CD8-positive, alpha-beta memory T cell (primary cell): ENCODE measurements around the gene MRPL52. TPM values are rescaled to one million over a fixed set of nuclear protein-coding genes. Genes with fewer than 3 reads are reported as not detected.

Source experiments
- CTCF ChIA-PET: fragments of 350-600 bp; sonication (Branson Sonifier 250); formaldehyde crosslinking; loops from one replicate; lab custom pipeline; 2021; ENCODE audit warnings: antibody characterized with exemption; lab: Charles Lee
- POLR2A ChIA-PET: fragments of 350-600 bp; sonication (Branson Sonifier 250); formaldehyde crosslinking; loops from one replicate; lab custom pipeline; 2021; ENCODE audit warnings: antibody characterized with exemption; lab: Charles Lee
- DNase-seq, 5 donors: peaks; one replicate each; pipeline versions ENCODE4 v3.0.0 to v3.0.0-alpha.2; 2020 to 2022; ENCODE audit warnings: mixed read lengths in 1 of 5
- H3K27ac ChIP-seq: one replicate; pipeline ENCODE4 v1.7.0; 2013; ENCODE audit warnings: low read depth, mild to moderate bottlenecking, low read length, moderate library complexity
- H3K27me3 ChIP-seq: 2 replicates; pipeline ENCODE4 v1.7.0; 2013; ENCODE audit warnings: low read length, mild to moderate bottlenecking; ENCODE audit not compliant: insufficient read depth, poor library complexity, severe bottlenecking
- H3K36me3 ChIP-seq: 2 replicates; pipeline ENCODE4 v1.7.0; 2013; ENCODE audit warnings: mild to moderate bottlenecking, low read length, moderate library complexity; ENCODE audit not compliant: insufficient read depth
- H3K4me1 ChIP-seq: 2 replicates; pipeline ENCODE4 v1.7.0; 2013; ENCODE audit warnings: mild to moderate bottlenecking, low read length, moderate library complexity; ENCODE audit not compliant: insufficient read depth
- H3K4me3 ChIP-seq: 2 replicates; pipeline ENCODE4 v1.7.0; 2013; ENCODE audit warnings: mild to moderate bottlenecking, low read length
- H3K9me3 ChIP-seq: 2 replicates; pipeline ENCODE4 v1.7.0; 2013; ENCODE audit warnings: mild to moderate bottlenecking, low read length
- H3K27ac Mint-ChIP-seq, 8 donors: one replicate each; pipeline ENCODE4 v1.8.0; 2020 to 2021; ENCODE audit warnings: mixed read lengths in 8 of 8, mild to moderate bottlenecking in 6 of 8, inconsistent platforms in 3 of 8, moderate library complexity in 3 of 8
- H3K27me3 Mint-ChIP-seq, 2 donors: one replicate each; pipeline ENCODE4 v1.8.0; 2020 to 2021; ENCODE audit warnings: mixed read lengths in 2 of 2, mild to moderate bottlenecking in 1 of 2, moderate library complexity in 1 of 2
- H3K36me3 Mint-ChIP-seq, 3 donors: one replicate each; pipeline ENCODE4 v1.8.0; 2020 to 2021; ENCODE audit warnings: mixed read lengths in 3 of 3, inconsistent platforms in 1 of 3, mild to moderate bottlenecking in 1 of 3
- H3K4me1 Mint-ChIP-seq, 3 donors: one replicate each; pipeline ENCODE4 v1.8.0; 2020 to 2021; ENCODE audit warnings: mixed read lengths in 3 of 3, inconsistent platforms in 1 of 3, mild to moderate bottlenecking in 1 of 3
- H3K4me3 Mint-ChIP-seq, 7 donors: one replicate each; pipeline ENCODE4 v1.8.0; 2020 to 2021; ENCODE audit warnings: mixed read lengths in 7 of 7, mild to moderate bottlenecking in 6 of 7, moderate library complexity in 4 of 7, inconsistent platforms in 2 of 7
- H3K9me3 Mint-ChIP-seq, 5 donors: one replicate each; pipeline ENCODE4 v1.8.0; 2020 to 2022; ENCODE audit warnings: mixed read lengths in 5 of 5, mild to moderate bottlenecking in 3 of 5, moderate library complexity in 2 of 5, inconsistent platforms in 1 of 5
- polyA plus RNA-seq: library from polyadenylated mRNA; unstranded; fragments of 300-500 nt; fragmentation: Illumina TruSeq; gene quantifications from one replicate; pipeline ENCODE4 v1.2.3, GENCODE V29; 2021
- total RNA-seq, 2 experiments: library from RNA; stranded (reverse); gene quantifications; one replicate each; pipeline ENCODE4 v1.2.3, GENCODE V29; 2021

The MRPL52 gene
- total and polyA plus RNA-seq, 3 experiments from 2014 or later, result 139 to 185 (median 181) TPM

DNA sequence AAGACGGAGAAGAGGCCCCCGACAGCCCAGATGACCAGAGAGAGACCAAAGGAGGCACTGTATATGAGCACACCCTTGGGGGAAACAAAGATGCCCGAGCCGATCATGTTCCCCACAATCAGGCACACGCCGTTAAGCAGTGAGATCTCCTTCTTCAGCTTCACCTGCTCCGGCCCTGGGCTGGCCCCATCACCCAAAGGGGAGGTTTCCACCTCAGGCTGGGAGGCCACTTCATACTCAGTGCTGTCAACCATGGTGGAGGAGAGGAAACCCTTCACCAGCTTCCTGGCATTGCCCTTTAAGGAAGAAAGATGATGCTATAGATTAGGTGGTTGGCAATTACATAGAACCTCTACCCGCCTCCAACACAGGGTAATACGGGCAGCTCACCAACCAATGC lies 16.5 kb upstream of the MRPL52 start:
- H3K4me1 ChIP-seq, result peaks cover 7% of the 10 kb centered on the region
- H3K9me3 ChIP-seq, result no peaks in the 10 kb centered on the region
- peaks cover 9 to 11% of the 10 kb centered on the region in 2 donors for H3K27me3 Mint-ChIP-seq
- DNase-seq, result no peak
- peaks cover 0 to 5% (median 0%) of the 10 kb centered on the region in 3 donors for H3K4me1 Mint-ChIP-seq
- H3K4me3 Mint-ChIP-seq, result no peak overlapping the region
- H3K27me3 ChIP-seq, result no peaks in the 10 kb centered on the region
- H3K4me3 ChIP-seq, result no peak overlapping the region
- H3K36me3 ChIP-seq, result no peaks in the 10 kb centered on the region
- no peaks in the 10 kb centered on the region for H3K9me3 Mint-ChIP-seq
- no peaks in the 10 kb centered on the region for H3K36me3 Mint-ChIP-seq
- ChIA-PET POLR2A (interaction anchor here (0.6 kb wide), 1 partner anchor 50 kb away, joined by 5 read pairs; no protein-coding TSS in a partner anchor), CTCF (interaction anchor here (1.1 to 1.8 kb wide), 2 partner anchors 10 to 40 kb away, joined by 3 to 5 read pairs; no protein-coding TSS in a partner anchor)
- no peak overlapping the region for H3K27ac Mint-ChIP-seq
- H3K27ac ChIP-seq, result no peak overlapping the region

- Histone ChIP-seq H3K36me3 (no peaks in the 10 kb centered on the region), H3K4me1 (peaks cover 7% of the 10 kb centered on the region), H3K27ac (no peak overlapping the region), H3K27me3 (no peaks in the 10 kb centered on the region), H3K4me3 (no peak overlapping the region), H3K9me3 (no peaks in the 10 kb centered on the region)
- POLR2A ChIA-PET, result interaction anchor here (0.6 kb wide), 1 partner anchor 170 kb away, joined by 3 read pairs; no protein-coding TSS in a partner anchor
- DNase-seq, result no peak
- Mint-ChIP-seq H3K36me3 (no peaks in the 10 kb centered on the region), H3K4me1 (peaks cover 0 to 5% (median 0%) of the 10 kb centered on the region in 3 donors), H3K4me3 (no peak overlapping the region), H3K27ac (no peak overlapping the region), H3K27me3 (peaks cover 10 to 12% of the 10 kb centered on the region in 2 donors), H3K9me3 (no peaks in the 10 kb centered on the region)
- CTCF ChIA-PET, result no interaction called here
These were observed 15.3 kb upstream of the MRPL52 start for GRCh38 chr14:22814373-22814772.

GRCh38 chr14:22814941-22815713 lies 14.6 kb upstream of the MRPL52 start, which contains the start of gene SLC7A7:
Gene SLC7A7 (minus strand): TSS chr14:22815435. CDS start chr14:22813398, 2,037 bp downstream.
- H3K4me3 ChIP-seq, result no peak within 1 kb of the TSS
- DNase-seq, result no peak
- H3K27me3 ChIP-seq, result no peaks in the 10 kb centered on the region
- Mint-ChIP-seq H3K9me3 (no peaks in the 10 kb centered on the region), H3K4me1 (peaks cover 0 to 5% (median 0%) of the 10 kb centered on the region in 3 donors), H3K27me3 (peaks cover 13% of the 10 kb centered on the region in 2 donors), H3K27ac (peak within 1 kb of the TSS in 1 of 8 donors; percentile 70), H3K4me3 (no peak within 1 kb of the TSS), H3K36me3 (no peaks in the 10 kb centered on the region)
- no peaks in the 10 kb centered on the region for H3K36me3 ChIP-seq
- H3K4me1 ChIP-seq, result peaks cover 7% of the 10 kb centered on the region
- CTCF ChIA-PET, result no interaction called here
- H3K27ac ChIP-seq, result no peak within 1 kb of the TSS
- POLR2A ChIA-PET, result interaction anchor here (0.7 kb wide), 1 partner anchor 85 kb away, joined by 3 read pairs; no protein-coding TSS in a partner anchor
- no peaks in the 10 kb centered on the region for H3K9me3 ChIP-seq

DNA sequence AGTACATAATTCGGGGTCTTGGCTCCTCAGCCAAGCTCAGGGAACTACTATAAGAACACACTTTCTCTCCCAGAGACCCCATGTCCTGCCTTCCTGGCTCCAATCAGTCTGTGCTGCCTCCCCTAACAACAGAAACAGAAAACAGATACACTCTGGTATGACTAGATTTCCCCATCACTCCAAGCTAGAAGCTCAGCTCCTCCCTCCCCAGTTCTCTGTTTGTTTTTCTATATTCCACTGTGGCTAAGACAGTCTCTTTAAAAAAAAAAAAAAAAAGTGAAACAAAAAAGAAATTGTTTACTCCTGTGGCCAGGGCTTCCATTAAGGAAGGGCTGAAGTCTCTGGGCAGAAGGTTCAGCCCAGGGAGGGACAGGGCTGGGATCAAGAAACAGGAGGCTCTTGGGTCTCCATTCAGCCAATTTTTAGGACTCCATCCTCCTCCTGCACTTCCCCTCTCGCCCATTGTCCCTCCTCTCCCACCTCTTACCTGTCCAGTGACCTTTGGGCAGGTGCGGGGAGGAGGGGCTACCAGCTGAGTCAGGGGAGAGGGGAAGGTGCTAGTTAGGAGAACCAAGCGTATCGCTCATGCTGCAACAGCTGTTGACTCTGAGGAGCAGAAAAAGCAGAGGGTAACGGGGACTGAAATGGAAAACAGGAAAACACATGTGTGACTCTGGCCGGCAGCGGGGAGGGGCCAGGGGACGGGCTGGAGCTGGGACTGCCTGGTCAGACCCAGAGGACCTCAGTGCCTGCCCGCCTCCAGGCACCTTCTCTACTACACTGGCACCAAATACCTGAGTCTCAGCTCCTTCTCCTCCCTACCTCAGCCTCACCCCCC lies 10.3 kb upstream of the MRPL52 start:
- Mint-ChIP-seq H3K4me1 (peaks cover 6 to 13% (median 7%) of the 10 kb centered on the region in 3 donors), H3K4me3 (no peak overlapping the region), H3K9me3 (no peaks in the 10 kb centered on the region), H3K27ac (peak overlapping the region in 2 of 8 donors; percentile 50 to 70), H3K27me3 (peaks cover 27 to 32% of the 10 kb centered on the region in 2 donors), H3K36me3 (no peaks in the 10 kb centered on the region)
- H3K27ac ChIP-seq, result no peak overlapping the region
- H3K4me1 ChIP-seq, result peaks cover 19% of the 10 kb centered on the region
- no peaks in the 10 kb centered on the region for H3K36me3 ChIP-seq
- no peaks in the 10 kb centered on the region for H3K27me3 ChIP-seq
- ChIA-PET POLR2A (interaction anchor here (0.7 kb wide), 1 partner anchor 10 kb away, joined by 3 read pairs; the partner anchor contains the start of gene MRPL52), CTCF (interaction anchor here (0.6 to 7.2 kb wide), 6 partner anchors 33 to 1041 kb away, joined by 3 to 149 read pairs (median 3); partner anchors contain the start of gene AJUBA)
- H3K9me3 ChIP-seq, result no peaks in the 10 kb centered on the region
- H3K4me3 ChIP-seq, result no peak overlapping the region
- DNase-seq, result no peak

- no peak overlapping the region for H3K4me3 Mint-ChIP-seq
- Histone ChIP-seq H3K27me3 (no peaks in the 10 kb centered on the region), H3K4me1 (peaks cover 21% of the 10 kb centered on the region), H3K27ac (no peak overlapping the region), H3K9me3 (no peaks in the 10 kb centered on the region), H3K4me3 (no peak overlapping the region), H3K36me3 (no peaks in the 10 kb centered on the region)
- peaks cover 34 to 38% of the 10 kb centered on the region in 2 donors for H3K27me3 Mint-ChIP-seq
- H3K27ac Mint-ChIP-seq, result no peak overlapping the region
- ChIA-PET CTCF (interaction anchor here (4.8 to 7.2 kb wide), 3 partner anchors 31 to 250 kb away, joined by 42 to 149 read pairs (median 70); no protein-coding TSS in a partner anchor), POLR2A (no interaction called here)
- H3K36me3 Mint-ChIP-seq, result no peaks in the 10 kb centered on the region
- no peak for DNase-seq
- no peaks in the 10 kb centered on the region for H3K9me3 Mint-ChIP-seq
- H3K4me1 Mint-ChIP-seq, result peaks cover 8 to 13% (median 12%) of the 10 kb centered on the region in 3 donors
These were observed 9.0 kb upstream of the MRPL52 start for GRCh38 chr14:22820731-22821130.

DNA sequence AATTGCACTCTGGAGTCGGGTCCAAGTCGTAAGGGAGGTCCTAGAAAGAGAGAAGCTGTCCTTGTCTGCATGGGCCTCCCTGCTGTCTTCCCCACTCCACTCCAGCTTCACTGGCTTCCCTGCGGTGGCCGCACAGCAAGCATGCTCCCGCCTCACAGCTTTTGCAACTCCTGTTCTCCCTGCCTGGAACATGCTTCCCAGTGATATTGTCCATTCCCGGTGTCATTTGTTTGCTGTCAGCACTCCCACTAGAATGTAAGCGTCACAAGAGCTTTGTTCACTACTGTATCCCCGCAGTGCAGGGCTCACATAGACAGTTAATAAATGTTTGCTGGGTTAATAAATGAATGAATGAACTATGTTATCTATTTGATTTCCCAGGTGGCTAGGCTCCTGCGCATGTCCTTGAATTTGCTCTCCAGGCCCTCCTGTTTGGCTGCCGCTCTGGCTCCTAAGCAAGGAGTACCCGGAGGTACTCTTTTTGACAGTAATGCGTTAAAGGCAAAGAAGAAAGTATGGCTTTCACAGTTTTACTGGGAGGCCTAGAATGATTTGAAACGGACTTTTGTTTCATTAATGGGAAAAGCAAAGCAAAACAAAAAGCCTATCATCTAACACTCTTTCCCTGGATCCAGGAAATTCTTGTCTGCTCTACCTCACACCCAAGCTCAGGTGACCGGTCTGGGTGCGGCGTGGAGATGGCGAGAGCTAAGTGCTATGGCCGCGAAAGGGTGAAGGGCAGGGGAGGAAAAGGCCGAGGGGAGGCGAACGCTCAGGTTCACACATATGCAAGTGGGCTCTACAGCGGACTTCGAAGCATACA lies 8.3 kb upstream of the MRPL52 start:
- Mint-ChIP-seq H3K27ac (no peak overlapping the region), H3K4me3 (peak overlapping the region in 1 of 7 donors; percentile 57), H3K36me3 (no peaks in the 10 kb centered on the region), H3K27me3 (peaks cover 34 to 40% of the 10 kb centered on the region in 2 donors), H3K4me1 (peaks cover 8 to 12% (median 9%) of the 10 kb centered on the region in 3 donors), H3K9me3 (no peaks in the 10 kb centered on the region)
- DNase-seq, result no peak
- H3K9me3 ChIP-seq, result no peaks in the 10 kb centered on the region
- no peak overlapping the region for H3K4me3 ChIP-seq
- POLR2A ChIA-PET, result no interaction called here
- H3K27me3 ChIP-seq, result no peaks in the 10 kb centered on the region
- CTCF ChIA-PET, result interaction anchor here (1.1 to 7.2 kb wide), 5 partner anchors 18 to 250 kb away, joined by 3 to 149 read pairs (median 42); no protein-coding TSS in a partner anchor
- no peaks in the 10 kb centered on the region for H3K36me3 ChIP-seq
- peaks cover 19% of the 10 kb centered on the region for H3K4me1 ChIP-seq
- H3K27ac ChIP-seq, result no peak overlapping the region

DNA sequence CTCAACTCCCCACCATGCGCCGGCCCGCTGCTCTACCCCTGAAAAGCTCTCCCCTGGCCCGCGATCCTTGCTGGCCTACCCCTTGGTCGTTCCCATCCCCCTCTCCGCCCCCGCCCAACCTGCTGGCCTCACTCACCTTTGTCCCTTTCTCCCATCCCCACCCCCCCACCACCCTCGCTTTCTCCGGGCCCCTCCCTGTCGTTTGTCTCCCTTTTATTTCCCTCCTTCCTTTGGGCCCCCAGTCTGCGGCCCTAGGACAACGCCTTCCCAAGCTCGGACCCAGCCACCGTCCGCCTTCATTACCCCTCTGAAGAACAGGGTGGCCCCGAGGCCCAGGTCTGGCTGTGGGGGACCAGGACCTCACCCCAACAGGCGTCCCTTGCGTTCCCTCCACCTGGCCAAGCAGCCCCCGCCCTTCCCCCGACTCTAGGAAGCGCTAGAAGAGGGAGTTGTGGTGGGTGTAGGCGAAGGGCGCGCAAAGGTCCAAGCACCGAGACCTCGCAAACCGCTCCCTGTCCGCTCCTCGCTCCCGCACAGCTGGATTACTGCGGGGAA lies 7.6 kb upstream of the MRPL52 start:
- no peak overlapping the region for H3K4me3 ChIP-seq
- H3K36me3 ChIP-seq, result no peaks in the 10 kb centered on the region
- peaks cover 19% of the 10 kb centered on the region for H3K4me1 ChIP-seq
- H3K9me3 ChIP-seq, result no peaks in the 10 kb centered on the region
- Mint-ChIP-seq H3K36me3 (no peaks in the 10 kb centered on the region), H3K4me3 (peak overlapping the region in 4 of 7 donors; percentile 65 to 72 (median 66)), H3K27me3 (peaks cover 35 to 41% of the 10 kb centered on the region in 2 donors), H3K9me3 (no peaks in the 10 kb centered on the region), H3K4me1 (peaks cover 8 to 12% (median 9%) of the 10 kb centered on the region in 3 donors), H3K27ac (no peak overlapping the region)
- no peak overlapping the region for H3K27ac ChIP-seq
- DNase-seq, result no peak
- no peaks in the 10 kb centered on the region for H3K27me3 ChIP-seq
- POLR2A ChIA-PET, result interaction anchor here (1.3 to 1.9 kb wide), 2 partner anchors 36 to 252 kb away, joined by 5 to 6 read pairs; no protein-coding TSS in a partner anchor
- CTCF ChIA-PET, result interaction anchor here (0.8 to 7.2 kb wide), 26 partner anchors 9 to 264 kb away, joined by 3 to 149 read pairs (median 7); partner anchors contain the start of genes AJUBA, OXA1L and PRMT5
